ENCODE results near the gene CEACAM16.
A peak's percentile ranks its signal among the peaks of the same experiment; 100 is the strongest.

The CEACAM16 gene

DNA sequence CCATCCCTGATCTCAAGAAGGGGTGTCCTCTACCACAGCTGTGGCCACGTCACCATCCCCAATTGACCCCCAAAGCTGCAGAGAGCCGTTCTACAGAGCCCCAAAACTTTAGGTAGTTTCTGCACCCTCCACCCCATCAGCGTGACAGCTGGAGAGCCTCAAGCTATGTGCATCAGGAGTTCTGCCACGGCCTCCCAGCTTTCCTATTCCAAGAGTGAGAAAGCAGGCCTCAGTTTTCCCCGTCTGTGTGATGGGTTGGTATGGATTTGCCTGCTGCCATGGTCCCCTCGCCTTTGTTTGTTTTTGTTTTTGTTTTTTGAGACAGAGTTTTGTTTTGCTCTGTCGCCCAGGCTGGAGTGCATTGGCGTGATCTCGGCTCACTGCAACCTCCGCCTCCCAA is 51.0 kb downstream of the CEACAM16 start:
- H3K27ac ChIP-seq, result peak overlapping the region; percentile 96
- TF ChIP-seq, protein P1, sequence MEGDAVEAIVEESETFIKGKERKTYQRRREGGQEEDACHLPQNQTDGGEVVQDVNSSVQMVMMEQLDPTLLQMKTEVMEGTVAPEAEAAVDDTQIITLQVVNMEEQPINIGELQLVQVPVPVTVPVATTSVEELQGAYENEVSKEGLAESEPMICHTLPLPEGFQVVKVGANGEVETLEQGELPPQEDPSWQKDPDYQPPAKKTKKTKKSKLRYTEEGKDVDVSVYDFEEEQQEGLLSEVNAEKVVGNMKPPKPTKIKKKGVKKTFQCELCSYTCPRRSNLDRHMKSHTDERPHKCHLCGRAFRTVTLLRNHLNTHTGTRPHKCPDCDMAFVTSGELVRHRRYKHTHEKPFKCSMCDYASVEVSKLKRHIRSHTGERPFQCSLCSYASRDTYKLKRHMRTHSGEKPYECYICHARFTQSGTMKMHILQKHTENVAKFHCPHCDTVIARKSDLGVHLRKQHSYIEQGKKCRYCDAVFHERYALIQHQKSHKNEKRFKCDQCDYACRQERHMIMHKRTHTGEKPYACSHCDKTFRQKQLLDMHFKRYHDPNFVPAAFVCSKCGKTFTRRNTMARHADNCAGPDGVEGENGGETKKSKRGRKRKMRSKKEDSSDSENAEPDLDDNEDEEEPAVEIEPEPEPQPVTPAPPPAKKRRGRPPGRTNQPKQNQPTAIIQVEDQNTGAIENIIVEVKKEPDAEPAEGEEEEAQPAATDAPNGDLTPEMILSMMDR (conservative IDR thresholded peaks at IDR 0.05), result no peak
- no peak for TF ChIP-seq ZFX (IDR thresholded peaks at IDR 0.05)

DNA sequence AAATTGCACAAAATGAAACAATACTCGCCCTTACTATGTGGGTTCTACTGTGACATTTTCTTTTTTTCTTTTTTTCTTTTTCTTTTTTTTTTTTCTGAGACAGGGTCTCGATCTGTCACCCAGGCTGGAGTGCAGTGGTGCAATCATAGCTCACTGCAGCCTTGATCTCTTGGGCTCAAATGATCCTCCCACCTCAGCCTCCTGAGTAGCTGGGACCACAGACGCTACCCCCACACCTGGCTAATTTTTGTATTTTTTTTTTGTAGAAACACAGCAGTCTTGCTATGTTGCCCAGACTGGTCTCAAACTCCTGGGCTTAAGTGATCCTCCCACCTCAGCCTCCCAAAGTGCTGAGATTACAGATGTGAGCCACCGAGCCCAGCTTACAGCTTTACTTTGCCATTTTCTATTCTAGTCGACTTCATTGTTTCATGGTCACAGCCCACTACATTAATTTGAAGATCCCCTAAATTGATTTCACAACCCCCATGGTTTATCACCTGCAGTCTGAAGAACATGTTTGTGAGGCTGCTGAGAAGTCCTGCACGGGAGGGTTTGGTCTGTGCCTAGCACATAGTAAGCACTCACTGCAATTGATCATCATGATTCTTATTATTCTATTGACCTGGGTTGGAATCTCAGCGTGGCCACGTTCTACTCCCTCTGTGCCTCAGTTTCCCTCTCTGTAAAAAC is 53.3 kb downstream of the CEACAM16 start:
- peak overlapping the region; percentile 72; the same call in 1 of the 2 replicates for H3K27ac ChIP-seq
- TF ChIP-seq ZFX (IDR thresholded peaks at IDR 0.05), result no peak
- TF ChIP-seq, protein P1 (conservative IDR thresholded peaks at IDR 0.05), result no peak

DNA sequence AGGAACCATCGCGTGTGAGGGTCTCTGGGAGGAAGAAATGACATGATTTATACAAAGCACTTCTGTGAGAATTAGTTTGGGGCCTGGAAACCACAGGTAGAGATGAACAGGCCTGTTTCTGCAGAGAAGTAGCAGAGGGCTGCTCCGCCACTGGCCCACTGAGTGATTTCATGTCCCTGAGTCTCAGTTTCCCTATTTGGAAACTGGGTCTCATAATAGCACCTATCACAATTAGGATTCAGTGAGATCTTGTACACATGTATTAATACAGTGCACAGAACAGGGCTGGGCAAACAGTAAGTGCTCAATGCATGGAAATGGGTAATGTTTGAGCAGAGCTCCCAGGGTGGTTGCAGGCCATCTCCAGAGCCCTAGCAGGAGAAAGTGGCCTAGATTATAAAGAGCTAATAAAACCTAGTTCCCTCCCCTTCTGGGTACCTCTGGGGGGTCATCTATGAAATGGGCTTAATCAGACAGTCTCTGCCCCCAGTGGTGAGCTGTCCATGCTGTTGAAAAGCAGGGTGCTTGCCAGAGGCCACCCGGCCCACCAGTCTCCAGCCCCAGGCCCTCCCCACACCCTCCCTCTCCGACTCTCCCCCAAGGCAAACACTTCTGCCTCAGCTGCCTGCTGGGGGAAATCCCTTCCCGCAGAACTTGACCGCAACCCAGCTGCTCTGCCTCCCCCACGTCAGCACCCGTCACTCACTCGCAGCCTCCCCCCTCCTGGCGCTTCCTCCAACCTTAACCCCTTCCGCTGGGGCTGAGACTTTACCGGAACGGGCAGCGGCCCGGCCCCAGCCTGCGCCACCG is 54.1 kb downstream of the CEACAM16 start:
- peak overlapping the region; percentile 72 for H3K27ac ChIP-seq
- TF ChIP-seq ZFX (IDR thresholded peaks at IDR 0.05), result no peak
- TF ChIP-seq, protein P1 (conservative IDR thresholded peaks at IDR 0.05), result no peak

DNA sequence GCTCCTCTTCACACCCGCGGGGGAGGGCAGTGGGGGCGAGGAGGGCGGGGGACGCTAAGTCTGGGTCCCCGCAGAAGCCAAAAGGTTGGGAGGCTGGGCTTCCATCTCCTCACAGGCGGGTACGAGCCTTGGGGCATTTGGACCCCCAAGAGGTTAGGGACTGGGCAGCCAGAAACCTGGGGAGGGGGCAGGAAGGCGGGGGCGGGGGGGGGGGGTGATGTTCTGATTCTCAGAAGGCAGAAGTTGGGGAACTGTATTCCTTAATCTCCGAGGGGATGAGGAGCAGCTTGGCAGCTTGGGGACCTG is 54.6 kb downstream of the CEACAM16 start:
- peak overlapping the region; percentile 72 for H3K27ac ChIP-seq
- TF ChIP-seq, protein P1 (conservative IDR thresholded peaks at IDR 0.05), result no peak
- no peak for TF ChIP-seq ZFX (IDR thresholded peaks at IDR 0.05)

DNA sequence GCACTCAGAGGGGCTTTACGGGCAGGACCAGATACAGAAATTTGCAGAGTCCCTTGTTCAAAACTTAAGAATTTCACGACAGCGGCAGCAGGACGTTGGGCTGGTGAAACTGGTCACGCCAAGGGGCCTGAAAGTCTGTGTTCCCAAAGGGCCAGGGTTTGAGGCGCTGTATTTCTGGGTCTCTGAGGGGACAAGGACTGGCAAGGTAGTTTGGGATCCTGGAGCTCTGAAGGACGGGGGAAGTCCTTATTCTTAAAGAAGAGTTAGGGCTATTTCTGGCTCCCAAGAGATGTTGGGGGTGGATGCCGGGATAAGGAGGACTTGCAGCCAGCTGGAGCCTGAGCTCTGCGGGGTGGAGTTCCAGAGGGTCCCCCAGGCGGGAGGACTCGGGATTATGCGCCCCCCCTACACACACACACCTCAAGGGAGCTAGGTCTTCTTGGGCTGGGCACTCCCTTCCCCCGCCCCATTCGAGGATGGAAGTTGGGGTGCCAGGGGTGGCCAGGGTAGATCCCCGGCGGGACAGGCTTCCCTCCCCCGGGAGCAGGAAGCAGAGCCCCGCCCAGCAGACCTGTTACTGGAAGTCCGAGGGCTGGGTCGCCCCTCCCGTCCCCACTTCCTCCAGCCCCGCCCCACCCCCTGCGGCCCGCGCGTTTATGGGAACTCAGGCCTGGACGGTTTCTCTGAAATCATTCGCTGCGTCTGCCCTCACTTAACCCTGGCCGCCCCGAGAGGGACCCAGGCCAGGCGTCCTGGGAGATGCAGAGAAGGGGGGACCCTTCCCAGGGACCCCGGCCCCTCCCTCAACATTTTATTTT is 55.2 kb downstream of the CEACAM16 start:
- H3K27ac ChIP-seq, result peak overlapping the region; percentile 72
- no peak for TF ChIP-seq ZFX (IDR thresholded peaks at IDR 0.05)
- TF ChIP-seq, protein P1 (conservative IDR thresholded peaks at IDR 0.05), result no peak

DNA sequence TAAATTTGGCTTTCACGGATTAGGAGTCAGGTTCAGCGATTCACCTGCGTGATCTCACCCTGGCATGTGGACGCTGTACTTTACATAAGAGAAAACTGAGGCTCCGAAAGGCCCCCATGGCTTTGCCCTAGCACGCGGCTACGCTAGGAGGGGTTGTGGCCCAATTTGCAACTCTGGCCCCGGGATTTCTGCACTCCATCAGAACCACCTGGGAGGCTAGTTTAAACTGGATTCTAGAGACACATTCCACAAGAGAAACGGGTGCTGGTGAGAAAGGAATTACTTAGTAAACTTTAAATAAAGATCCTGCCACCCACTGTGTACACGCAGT is 55.8 kb downstream of the CEACAM16 start:
- peak overlapping the region; percentile 72 for H3K27ac ChIP-seq
- TF ChIP-seq, protein P1 (conservative IDR thresholded peaks at IDR 0.05), result no peak
- TF ChIP-seq ZFX (IDR thresholded peaks at IDR 0.05), result no peak

DNA sequence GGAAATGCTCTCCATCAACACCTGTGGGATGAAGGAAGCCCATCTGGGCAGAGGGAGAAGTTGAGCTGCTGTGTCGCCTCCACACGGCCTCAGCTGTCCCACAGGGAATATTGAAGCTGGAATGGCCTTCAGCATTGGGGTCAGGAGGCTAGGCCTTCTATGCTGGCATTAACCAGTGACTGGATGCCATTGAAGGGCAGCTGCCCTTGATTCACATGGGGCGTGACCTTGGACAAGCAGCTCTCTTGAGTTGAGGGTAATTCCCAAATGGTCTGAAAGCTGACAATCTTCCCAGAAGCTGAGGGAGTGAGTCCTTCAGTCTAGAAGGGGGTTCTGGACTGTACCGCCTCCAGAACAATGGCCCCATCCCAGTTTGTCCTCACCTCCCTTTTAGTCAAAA is 56.3 kb downstream of the CEACAM16 start:
- TF ChIP-seq ZFX (IDR thresholded peaks at IDR 0.05), result no peak
- TF ChIP-seq, protein P1 (conservative IDR thresholded peaks at IDR 0.05), result no peak
- peak overlapping the region; percentile 72 for H3K27ac ChIP-seq
